GM18868 (cell line): ENCODE results near the gene SKAP1.
"Not testable (repeated sequence)": the region's sequence is repeated elsewhere in the genome, so short reads cannot be mapped to it uniquely, and the experiment has no call there.

Experiments used
- ATAC-seq: cut with Tn5 transposase; IDR thresholded peaks from one replicate; pipeline ENCODE4 v1.9.1; 2021; ENCODE audit warnings: mild to moderate bottlenecking, moderate library complexity; ENCODE audit not compliant: unreplicated experiment

Gene SKAP1

DNA sequence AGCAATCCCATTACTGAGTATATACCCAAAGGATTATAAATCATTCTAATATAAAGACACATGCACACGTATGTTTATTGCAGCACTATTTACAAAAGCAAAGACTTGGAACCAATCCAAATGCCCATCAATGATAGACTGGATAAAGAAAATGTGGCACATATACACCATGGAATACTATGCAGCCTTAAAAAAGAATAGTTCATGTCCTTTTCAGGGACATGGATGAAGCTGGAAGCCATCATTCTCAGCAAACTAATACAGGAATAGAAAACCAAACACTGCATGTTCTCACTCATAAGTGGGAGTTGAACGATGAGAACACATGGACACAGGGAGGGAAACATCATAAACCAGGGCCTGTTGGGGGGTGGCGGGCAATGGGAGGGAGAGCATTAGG is 19.3 kb upstream of the SKAP1 start:
- not testable (repeated sequence) for ATAC-seq

DNA sequence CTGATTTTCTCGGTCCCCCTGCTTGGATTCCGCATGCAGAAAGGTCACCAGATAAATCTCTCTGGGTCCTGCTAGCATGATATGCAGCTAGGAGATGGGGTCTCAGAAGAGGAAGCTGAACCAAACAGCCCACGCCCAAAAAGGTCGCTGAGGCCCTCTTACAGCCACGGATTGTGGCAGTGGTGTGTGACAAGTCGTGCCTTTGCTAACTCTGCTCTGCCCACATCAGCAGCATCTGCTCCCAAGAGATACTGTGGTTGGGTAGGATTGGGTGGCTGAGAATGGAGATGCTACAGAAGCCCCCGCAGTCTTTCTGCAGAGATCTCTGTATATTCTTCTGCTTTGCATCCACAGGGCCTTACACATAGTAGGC is 15.2 kb upstream of the SKAP1 start:
- no peak for ATAC-seq

DNA sequence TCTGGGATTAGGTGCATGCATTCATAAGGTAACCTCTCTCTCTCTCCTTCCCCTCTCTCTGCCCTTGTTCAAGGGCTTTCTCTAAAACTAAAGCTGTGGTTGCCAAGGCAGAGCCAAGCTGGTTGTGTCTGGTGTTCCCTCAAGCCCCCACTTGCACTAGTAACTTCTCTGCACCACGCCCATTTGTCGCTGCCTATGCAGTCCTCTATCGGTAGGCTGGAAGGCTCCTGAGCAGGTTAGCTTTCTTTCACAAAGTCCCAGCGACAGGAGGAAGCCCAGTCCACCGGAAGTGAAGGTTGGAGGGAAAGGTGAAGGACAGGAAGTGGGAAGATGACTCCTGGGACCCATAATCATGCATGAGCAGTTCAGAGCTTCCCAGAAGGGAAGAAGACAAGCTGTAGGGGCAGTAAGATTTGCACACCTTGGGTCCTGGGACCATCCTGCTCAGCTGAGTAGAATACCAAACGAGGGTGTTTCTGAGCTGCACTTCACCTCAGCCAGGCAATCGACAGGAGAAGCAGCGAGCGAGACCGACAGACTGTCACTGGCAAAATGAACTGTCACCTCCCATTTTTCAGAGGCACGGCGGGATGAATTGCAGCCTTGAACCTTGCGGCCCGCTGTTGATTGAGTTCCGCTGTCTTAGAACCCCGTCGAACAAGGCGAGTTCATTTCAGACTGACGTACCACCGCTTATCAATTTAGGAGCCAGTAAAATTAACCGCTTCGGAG is 14.7 kb upstream of the SKAP1 start:
- no peak for ATAC-seq

DNA sequence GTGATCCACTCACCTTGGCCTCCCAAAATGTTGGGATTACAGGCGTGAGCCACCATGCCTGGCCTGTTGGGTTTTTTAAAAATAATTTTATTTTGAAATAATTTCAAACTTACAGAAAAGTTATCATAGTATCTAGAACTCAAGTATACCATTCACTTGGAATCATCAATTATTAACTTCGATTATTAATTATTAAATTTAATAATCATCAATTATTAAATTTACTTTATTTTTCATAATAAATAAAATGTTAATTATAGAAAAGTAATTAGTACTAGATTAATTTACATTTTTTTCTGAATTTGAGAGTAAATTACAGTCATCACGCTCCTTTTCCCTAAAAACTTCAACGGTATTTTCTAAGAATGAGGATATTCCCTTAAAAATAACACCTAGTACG is 13.7 kb upstream of the SKAP1 start:
- ATAC-seq = no peak

DNA sequence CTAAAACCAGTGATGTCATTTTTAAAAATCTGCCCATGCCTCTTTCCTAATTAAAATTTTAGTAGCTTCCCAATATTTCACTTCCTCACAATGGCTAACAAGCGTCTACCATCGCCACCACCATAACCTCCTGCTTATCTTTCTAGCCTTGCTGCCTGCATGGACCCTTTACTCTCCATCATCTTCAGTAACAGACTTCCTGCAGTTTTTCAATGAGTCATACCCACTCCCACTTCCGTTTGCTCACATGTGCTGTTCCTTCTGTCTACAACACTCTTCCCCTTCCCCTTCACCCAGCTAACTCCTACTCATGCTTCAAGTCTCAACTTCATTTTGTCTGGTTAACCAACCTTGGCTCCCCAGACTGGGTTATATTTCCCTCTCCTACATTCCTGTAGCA is 12.8 kb upstream of the SKAP1 start:
- no peak for ATAC-seq

DNA sequence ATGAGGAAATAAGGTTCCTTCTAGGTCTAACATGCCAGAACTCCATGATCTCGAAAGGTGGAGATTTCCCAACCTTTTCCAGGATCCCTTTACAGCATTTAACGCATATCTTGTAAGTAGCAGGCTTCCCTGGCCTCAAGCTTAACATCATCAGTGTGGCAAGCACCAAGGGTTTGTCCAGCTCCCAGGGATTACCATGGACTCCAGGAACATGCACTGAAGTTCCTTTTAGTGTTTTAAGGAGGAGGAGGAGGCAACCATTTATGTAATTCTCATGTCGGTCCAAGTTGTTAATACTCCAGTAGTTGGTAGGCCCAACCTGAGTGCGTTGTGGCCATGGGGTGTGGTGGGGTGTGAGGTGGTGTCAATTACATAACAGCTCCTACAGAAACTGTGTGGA is 11.8 kb upstream of the SKAP1 start:
- no peak for ATAC-seq

DNA sequence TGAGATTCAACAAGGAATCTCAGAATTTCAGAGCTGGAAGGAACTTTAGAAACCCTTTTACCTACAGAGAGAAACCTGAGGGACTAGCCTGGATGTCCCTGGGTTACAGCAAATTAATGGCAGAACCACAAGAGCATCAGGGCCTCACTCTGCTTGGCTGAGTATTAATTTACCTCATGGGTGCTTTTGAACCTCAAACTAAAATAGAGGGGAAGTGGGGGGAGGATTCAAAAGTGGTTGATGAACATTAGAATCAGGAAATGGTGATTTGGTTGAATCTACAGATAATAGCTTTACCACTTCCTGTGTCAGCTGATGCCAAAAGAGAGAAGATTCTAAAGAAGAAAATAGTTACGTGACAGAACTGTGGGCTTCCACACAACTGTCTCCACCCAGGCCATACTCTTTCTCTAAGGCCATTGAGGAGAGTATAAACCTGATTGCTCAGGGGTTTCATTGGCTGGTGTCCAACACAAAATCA is 11.3 kb upstream of the SKAP1 start:
- ATAC-seq = peak; percentile 63

DNA sequence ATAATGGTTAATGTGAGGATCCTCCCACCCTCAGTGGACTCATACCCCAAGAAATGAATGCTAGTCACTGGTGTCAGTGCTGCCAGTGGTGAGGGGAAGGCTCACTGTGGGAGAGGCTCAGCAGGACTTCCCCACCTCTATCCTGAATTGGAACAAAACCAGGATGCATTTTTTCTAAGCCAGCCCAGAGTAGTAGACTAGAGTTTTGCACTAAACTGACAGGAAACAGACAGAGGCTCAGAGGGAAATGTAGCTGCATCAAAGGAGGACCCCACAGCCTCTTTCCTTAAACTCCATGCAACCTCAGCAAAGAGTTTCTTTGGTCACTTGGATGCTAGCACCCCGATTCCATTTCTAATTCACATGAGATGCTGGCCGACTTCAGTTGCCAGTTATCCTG is 10.7 kb upstream of the SKAP1 start:
- no peak for ATAC-seq

DNA sequence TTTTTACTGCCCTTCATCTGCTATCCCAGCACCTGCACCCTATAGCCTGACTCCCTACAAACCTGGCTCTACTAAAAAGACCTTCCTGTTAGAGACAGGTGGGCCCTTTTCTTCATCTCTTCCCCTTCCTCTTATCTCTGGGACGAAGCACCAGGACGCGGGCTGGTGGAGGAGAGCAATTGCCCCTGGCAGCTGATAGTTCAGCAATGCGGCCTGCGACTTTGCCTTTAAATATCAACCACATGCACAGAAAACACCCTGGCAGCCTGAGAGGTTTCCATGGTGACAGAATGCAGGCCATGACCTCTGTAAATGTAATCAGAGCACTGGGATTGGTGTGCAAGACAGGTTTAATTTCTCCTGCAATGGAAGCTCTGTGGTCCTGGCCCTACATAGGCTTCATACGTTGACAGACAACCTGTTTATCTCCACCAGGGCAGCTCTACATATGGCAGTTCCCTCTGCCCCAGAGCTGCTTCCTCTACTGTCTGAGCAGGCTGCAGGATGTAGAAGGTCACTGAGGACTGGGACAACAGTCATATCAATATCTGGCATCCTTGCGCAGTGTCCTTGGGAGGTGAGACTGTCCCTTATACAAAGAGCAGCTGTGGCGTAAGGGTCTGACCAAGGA is 10.0 kb upstream of the SKAP1 start:
- no peak for ATAC-seq

DNA sequence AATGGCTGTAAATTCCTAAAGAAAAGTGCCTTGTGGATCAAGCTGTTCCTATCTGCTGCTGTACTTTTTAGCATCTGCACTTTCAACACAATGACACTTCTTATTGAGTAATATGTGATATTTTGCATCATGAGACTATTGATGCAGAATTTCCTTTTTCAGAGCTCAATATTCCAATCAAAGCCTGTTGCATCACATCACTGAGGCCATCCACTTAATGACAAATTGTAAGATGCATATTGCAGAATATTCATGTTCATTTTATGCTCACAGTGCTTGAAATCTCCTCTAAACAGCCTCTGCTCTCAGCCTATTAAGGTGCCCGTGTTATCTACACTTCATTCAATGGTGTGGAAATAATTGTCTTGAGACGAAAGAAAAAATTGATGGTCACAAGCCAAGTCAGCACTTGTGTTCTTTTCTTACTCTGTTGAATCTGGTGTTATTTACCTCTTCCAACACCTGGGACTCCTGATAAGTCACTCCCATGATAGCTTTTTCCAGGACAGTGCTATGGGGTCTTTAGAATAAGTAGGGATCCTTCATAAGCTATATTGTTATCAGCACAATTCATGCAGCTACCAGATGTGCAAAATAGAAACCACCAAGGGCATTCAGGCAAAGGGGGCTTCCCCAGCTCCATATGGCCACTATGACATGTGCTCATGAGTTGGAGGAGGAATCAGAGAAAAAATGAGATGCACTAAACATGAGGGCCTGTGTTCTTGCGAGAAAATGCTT is 9.3 kb upstream of the SKAP1 start:
- no peak for ATAC-seq

DNA sequence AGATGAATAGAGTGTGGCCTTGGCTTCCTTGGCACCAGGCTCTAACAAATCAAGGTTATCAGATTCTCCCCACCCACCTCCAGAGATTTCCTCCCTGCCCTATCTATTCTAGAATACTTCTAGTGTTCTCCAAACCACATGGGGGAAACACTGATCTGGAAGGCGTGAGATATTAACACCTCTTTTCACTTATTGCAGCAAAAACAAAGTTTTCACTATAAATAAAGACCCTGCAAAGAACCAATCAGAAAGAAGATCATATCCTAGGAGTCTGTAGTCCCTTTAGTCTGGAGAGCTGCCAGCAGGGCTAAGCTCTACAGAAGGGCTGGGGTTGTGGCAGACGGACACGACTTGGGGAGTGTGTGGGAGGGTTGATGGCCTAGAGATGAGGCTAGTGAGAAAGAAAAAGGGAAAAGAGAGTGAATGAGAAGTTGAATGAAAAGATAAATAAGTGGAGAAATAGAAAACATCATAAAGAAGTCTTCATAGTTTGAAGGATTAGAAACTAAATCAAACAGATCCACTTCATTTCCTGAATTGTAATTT is 8.6 kb upstream of the SKAP1 start:
- no peak for ATAC-seq

DNA sequence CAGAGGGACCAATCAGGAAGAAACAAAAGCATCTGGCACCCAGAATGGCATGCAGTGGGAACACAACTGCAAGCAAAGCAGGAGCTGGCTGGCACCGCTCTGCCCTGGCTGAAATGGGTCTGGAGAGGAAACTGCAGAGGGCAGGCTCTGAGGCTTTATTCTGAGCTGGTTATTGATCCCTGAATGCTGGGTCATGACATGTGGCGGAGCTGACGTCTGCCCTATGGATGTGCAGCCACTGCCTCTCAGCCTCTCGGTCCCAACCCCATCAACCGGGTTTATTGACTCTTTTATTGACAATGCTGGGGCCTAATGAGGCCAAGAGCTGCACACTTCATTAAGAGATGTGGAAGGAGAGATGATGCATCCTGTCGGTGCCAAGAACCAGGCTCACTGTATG is 3.9 kb upstream of the SKAP1 start:
- no peak for ATAC-seq

DNA sequence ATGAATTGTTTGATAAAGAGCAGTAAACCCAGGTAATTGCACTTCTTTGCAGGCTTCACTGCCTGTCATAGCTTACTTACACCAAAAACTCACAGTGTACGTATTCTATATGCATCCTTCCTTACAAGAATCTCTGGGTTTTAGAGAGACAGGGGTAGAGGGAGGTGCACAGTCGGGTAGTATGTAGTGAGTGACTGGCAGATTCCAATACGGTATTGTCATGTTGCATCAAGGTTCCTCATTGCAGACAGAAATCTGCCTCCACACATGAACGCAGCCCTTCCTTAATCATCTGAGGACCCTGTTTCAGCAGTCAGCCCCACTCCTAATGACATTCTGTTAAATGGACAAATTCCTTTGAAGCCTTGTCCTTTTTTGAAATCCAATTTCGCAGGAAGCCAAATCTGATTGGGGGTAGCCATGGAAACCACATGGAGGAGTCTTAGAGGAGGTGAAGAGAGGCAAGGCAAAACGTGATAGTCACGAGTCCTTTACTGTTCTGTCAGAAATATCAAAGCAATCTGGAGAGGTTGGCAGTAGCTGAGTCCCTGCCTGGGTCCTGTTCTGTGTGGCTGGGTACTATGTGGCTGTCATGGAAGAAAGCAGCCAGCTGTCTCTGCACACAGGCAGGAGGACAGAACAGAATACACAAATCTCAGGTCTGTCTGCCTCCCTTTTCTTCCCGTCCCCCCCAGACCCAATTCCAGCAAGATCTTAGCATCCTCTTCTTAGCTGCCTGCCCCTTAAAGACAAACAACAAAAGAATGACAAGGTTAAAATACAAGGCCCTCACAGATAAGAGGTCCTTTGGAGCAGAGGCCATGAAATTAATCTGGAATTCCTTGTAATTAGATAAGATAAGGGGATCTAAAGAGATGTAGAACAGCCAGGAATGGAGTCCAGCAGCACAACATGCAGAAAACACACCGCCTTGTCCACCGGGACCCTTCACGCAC is 3.1 kb upstream of the SKAP1 start:
- no peak for ATAC-seq

DNA sequence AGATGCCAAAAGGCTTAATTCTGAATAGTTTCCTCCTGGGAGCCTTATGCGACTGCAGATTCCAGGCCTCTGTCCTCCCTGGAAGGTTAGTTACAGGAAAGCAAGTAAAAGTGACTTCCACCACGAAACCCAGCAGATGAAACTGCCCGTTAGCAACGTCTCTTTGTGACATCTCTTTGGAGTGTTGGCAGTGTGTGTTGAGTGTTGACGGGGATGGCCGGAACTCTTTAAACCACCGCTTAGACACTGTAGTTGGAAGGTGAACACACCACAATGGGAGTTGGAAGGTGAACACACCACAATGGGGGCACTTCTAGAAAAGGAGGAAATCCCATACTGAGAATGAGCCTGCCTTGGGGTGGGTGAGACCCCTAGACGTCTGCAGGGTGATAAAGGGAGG is 858 bp downstream of the SKAP1 start:
- ATAC-seq = no peak

DNA sequence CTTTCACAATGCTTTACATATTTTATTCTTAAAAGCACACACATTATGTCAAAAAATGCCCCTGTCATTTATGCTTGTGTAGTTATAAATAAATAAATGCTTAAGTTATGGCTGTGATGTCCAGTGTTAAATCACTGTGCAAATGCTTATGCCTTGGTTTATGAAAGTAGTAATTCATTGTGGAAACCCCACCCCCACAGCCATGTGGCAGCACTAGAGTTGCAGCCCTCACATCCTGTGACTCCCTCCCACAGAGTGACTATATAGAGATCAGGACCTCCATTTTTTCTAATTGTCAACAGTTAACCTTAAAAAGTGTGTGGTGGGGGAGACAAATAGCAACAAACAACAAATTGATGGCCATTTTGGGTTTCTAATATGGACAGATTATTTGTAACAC is 2.4 kb downstream of the SKAP1 start:
- ATAC-seq = peak; percentile 57

DNA sequence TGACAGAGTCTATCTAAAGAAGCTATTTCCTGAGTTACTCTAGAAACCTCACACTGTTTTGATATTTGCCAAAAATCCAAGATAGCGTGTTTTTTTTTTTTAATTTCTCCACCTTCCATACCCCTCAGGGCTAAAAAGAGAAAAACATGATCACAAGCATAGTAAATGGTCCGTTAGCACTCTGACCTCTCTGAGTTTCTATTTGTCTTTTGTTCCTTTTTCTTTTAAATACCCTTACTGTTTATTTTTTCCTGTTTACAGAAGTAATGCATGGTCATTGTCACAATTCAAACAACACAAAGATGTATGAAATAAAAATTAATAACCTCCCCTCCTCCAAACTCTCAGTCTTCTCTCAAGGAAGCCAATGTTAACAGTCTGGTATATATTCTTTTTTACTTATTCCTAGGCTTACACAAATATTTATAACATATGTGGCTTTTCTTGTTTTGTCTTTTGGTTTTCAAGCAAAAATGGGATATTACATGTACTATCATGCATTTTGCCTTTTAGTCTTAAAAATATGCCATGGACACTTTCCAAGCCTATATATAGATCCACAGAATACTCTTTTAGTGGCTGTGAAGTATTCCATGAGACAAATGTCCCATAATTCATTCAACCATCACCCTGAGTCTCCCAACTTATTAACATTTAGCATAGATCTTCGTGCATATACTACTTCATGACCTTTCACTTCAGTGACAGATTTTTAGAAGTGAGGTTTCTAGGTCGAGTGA is 3.1 kb downstream of the SKAP1 start:
- no peak for ATAC-seq

DNA sequence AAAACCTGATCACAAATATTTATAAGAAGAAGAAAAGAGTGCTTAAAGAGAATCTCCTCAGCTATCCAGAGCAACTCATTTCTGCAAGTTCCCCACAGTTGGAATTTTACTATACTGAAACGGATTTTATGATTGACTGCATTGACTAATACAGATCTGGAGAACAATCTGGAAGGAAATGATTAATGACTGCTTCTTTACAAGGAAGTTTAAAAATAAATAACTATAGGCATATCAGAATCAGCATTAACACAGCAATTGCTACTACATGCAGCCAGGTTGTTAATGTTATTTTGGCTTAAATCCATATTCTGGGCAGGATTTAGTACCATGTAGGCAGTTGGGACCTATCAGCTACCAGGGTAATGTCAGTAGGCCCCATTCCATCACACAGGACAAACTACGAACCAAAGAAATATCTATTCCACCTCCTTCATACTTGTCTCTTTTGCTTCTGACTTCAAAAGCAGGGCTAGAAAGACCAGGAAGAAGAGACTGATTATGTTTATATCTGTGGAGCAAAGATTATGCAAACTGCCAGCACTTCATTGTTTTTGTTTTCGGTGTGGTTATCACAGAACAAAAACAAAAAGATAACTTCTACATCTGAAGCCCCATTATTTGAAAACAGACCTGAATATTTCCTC is 3.9 kb downstream of the SKAP1 start:
- no peak for ATAC-seq

DNA sequence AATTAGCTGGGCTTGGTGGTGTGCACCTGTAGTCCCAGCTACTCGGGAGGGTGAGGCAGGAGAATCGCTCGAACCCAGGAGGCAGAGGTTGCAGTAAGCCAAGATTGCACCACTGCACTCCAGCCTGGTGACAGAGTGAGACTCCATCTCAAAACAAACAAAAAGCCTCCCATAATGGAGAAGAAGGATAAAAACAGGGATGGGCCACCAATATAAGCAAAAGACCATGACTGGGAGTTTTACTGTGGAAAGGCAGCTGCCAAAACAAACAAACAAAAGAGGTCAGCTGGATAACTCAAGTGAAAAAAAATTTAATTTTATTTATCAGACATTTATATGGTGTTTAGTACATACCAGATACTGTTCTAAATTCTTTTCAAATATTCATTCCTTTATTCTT is 8.0 kb downstream of the SKAP1 start:
- ATAC-seq = not testable (repeated sequence)

DNA sequence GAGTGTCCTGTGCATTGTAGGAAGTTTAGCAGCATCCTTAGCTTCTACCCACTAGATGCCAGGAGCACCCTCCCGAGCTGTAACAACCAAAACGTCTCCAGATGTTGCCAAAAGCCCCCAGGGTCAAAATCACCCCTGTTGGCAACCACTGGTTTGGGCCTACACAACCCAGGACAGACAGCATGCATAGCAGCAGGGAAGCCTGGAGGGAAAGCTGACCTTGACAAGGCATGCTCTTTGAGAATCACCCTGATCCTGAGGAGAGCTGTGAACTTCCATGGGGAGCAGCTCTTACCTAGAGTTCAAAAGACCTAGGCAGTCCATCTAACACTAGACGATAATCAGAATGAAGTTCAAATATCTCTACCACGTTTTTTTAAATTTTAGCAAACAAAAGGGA is 9.2 kb downstream of the SKAP1 start:
- no peak for ATAC-seq

DNA sequence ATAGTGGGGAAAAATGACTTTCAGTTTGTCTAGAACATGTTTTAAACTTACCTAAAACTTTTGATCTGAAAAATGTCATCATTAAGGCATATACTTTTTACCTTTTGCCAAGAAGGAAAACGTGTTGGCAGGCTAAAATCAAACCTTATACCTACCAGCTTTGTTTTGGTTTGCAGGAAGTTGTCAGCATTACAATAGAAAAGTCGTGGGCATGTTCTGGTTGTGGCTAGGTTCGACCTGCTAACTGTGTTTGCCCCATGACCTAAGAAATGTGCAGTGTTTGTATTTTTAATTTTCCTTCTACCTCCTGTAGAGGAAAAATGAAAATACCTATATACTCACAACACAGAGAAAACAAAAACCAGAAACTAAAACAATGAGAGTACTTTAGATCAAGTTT is 13.0 kb downstream of the SKAP1 start:
- no peak for ATAC-seq
